Aorta (tissue), 5 donors: ENCODE measurements around the gene ETV6. TPM values are rescaled to one million over a fixed set of nuclear protein-coding genes. Genes with fewer than 3 reads are reported as not detected.
A peak's percentile ranks its signal among the peaks of the same experiment; 100 is the strongest.

Source experiments
- ATAC-seq: fragments of 200-7000 bp; cut with Tn5 transposase; one replicate; pipeline ENCODE4 v1.9.1; 2022; ENCODE audit warnings: moderate library complexity; ENCODE audit not compliant: low FRiP score
- DNase-seq, 2 donors: peaks; one replicate each; pipeline ENCODE4 v3.0.0-alpha.2; 2020
- H3K27ac ChIP-seq, 2 donors: one replicate each; pipeline ENCODE4 v1.5.1; 2013; ENCODE audit warnings: low read length in 2 of 2, mild to moderate bottlenecking in 2 of 2, moderate library complexity in 2 of 2, control low read depth in 1 of 2, inconsistent platforms in 1 of 2, low read depth in 1 of 2
- H3K27me3 ChIP-seq, 2 donors: one replicate each; pipeline ENCODE4 v1.6.1; 2013; ENCODE audit warnings: control low read depth in 1 of 2, low read length in 1 of 2, mild to moderate bottlenecking in 1 of 2, moderate library complexity in 1 of 2; ENCODE audit not compliant: insufficient read depth in 2 of 2, control insufficient read depth in 1 of 2
- H3K36me3 ChIP-seq, 2 donors: one replicate each; pipeline ENCODE4 v1.6.1; 2013; ENCODE audit warnings: control low read depth in 1 of 2, low read length in 1 of 2, mild to moderate bottlenecking in 1 of 2; ENCODE audit not compliant: insufficient read depth in 2 of 2, control insufficient read depth in 1 of 2
- H3K4me1 ChIP-seq, 2 donors: one replicate each; pipeline ENCODE4 v1.6.1; 2013; ENCODE audit warnings: low read length in 2 of 2, control low read depth in 1 of 2, mild to moderate bottlenecking in 1 of 2, moderate library complexity in 1 of 2; ENCODE audit not compliant: insufficient read depth in 2 of 2, control insufficient read depth in 1 of 2
- H3K4me3 ChIP-seq, 2 donors: one replicate each; pipeline ENCODE4 v1.5.1; 2013; ENCODE audit warnings: low read length in 2 of 2, control low read depth in 1 of 2, mild to moderate bottlenecking in 1 of 2
- H3K9me3 ChIP-seq: one replicate; pipeline ENCODE4 v1.6.1; 2013; ENCODE audit warnings: mild to moderate bottlenecking, low read length; ENCODE audit not compliant: control insufficient read depth
- WGBS, 2 donors: extraction: QIAGEN DNeasy Blood & Tissue Kit; methylation state at CpG; one replicate each; pipeline ENCODE4 v1.1.7; 2013; 5-methylcytosine and 5-hydroxymethylcytosine counted together
- intact Hi-C, 2 donors: fragments of 100-400 bp; cut with DNase I; formaldehyde crosslinking; loops; one replicate each; pipeline versions ENCODE4 v1.14.2 to v1.15.0; 2022
- polyA plus RNA-seq, 2 donors: library from polyadenylated mRNA; stranded (reverse); fragments of 200-250 nt; gene quantifications; one replicate each; pipeline ENCODE4 v1.2.3, GENCODE V29; 2013
- total RNA-seq, 2 donors: library from RNA; stranded (reverse); fragmentation: NEBNext Ultra II Directional; extraction: Animal tissue kit (Norgen Biotek cat#: 25700); gene quantifications; one replicate each; pipeline ENCODE4 v1.2.1, GENCODE V29; 2021
- donor health status: healthy with polysubstance abuse.
- donor health status: Bipolar disorder and iron deficiency.
- donor health status: DM: no; HTN: no; CAD: no.
- donor health status: DM: no; HTN: no; CAD: no.
- donor health status: DM: yes; HTN: yes; CAD: no.

ETV6 gene
- total and polyA plus RNA-seq, 4 donors: 6.9 to 113 (median 46.7) TPM

DNA sequence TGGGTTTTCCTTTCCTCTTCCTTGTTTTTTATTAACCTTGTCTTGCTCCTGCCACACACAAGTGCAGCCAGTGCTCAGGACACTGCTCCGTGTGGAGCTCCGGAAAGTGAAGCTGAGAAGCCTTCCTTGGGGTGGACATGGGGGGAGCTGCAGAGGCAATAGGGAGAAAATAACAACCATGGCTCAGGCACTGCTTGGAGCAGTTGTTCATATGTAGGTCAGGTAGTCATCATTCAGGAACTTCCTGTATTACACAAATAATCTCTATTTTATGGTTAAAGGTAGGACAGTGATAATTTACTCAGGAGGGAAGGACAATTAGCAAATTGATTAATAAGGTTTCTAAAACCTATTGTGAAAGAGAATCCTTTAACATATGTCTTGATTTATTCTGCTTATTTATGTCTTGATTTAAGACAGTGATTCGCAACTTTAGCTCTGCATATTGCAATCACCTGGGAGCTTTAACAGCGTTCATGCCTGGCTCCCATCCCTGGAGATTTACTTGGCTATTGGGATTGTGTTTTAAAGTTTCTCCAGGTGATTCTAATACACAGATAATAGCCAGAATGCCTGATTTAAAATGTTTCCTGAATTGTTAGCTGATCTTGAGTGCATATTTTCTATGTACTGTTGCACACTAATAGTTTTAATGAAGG is 92.1 kb downstream of the ETV6 start:
- no peak overlapping the region for H3K4me3 ChIP-seq
- peaks cover 3 to 10% of the 10 kb centered on the region in 2 donors for H3K4me1 ChIP-seq
- no peaks in the 10 kb centered on the region for H3K36me3 ChIP-seq
- H3K9me3 ChIP-seq: no peaks in the 10 kb centered on the region
- H3K27me3 ChIP-seq: no peaks in the 10 kb centered on the region
- intact Hi-C loops: no loop called here
- no peak overlapping the region for H3K27ac ChIP-seq
- DNase-seq (no peak), ATAC-seq (no peak)
- 79% methylated on average over 4 of the region's 4 CpGs for WGBS, 2 donors

DNA sequence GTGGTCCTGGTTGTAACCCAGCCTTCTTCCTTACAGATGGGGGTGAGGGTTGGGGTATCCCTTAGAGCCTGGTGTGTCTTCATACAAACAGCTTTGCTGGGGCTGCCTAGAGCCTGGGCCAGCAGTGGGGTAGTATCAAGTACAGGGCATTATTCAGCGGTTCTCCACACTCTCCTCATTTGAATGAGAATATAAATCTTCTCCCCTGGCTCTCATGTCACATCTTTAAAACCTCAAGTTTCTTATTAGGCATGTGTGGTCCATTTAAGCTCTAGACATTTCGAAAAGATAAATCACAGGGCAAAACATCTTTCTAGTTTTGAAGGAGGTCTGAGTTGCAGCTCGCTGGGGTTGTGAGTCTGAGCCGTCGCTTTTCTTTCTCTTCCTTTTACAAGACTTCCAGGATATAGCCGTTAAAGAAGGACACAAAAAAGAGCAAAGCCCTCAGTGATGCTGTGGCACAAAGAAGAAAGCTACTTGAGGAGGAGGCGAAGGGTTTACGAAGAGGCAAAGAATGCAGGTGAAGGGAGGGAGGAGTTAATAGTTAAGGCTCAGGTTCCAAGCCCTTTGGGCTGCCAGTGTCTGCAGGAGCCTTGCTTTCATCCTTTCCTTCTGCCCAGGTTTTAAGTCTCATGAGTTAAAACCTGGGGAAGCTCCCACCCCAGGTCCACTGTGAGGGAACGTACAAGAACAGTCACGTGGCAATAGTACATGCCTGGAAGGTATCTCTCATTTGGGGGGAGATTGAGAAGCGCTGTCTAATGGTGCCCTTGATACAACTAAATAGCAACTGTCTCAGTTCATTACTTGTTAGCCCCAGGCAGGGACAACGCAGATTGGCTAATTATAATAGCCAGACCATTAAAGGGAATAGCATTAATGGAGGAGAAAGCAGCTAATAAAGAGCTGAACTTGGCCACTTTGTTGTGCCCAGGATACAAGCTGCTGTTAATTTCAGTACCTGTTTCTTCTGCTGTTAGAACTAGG is 94.2 kb downstream of the ETV6 start:
- no peak overlapping the region for H3K27ac ChIP-seq
- 78 to 79% methylated on average over 12 of the region's 12 CpGs for WGBS, 2 donors
- ATAC-seq: no peak
- no peak overlapping the region for H3K4me3 ChIP-seq
- H3K27me3 ChIP-seq: no peaks in the 10 kb centered on the region
- DNase-seq: no peak
- intact Hi-C loops: no loop called here
- no peaks in the 10 kb centered on the region for H3K36me3 ChIP-seq
- H3K9me3 ChIP-seq: no peaks in the 10 kb centered on the region
- H3K4me1 ChIP-seq: peaks cover 5 to 7% of the 10 kb centered on the region in 2 donors

DNA sequence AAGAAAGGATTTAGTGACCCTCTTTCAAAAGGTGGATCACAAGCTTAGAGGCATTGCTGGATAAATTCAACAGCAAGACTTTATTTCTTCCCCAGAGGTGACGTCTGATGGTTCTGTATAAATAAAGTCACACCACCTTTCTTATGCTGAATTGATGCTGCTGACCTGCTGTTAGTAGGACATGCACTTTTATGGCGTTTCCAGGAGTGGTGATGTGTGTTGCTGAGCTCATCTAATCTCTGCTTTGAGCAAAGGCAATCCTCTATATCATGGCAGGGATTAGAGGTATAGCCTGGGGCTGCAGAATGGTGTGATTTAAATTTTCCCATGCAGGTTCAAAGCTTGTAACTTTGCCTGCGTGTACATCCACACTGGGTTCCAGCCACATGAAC is 94.9 kb downstream of the ETV6 start:
- WGBS, 2 donors: 86 to 91% methylated on average over 3 of the region's 3 CpGs
- H3K4me1 ChIP-seq: peaks cover 5 to 7% of the 10 kb centered on the region in 2 donors
- no peaks in the 10 kb centered on the region for H3K9me3 ChIP-seq
- DNase-seq (no peak), ATAC-seq (no peak)
- no peak overlapping the region for H3K27ac ChIP-seq
- H3K36me3 ChIP-seq: no peaks in the 10 kb centered on the region
- H3K27me3 ChIP-seq: no peaks in the 10 kb centered on the region
- intact Hi-C loops: no loop called here
- no peak overlapping the region for H3K4me3 ChIP-seq

DNA sequence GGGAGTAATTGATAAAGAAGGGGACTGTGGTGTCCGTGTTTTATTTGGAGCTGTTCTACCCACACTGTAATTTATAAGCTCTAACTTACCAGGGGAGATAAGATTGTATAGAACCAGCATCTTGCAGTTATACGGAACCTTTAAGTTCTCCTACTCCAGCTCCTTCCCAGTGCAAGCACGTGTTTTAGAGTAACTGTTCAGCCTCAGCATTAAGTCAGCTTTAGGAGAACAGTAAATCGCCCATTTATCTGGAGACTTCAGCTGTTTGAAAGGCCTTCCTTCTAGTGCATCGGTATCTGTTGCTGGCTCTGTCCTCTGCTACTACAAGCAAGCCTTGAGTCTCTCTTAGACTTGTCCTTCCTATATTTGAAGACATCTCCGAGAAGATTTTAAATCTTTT is 95.6 kb downstream of the ETV6 start:
- no peaks in the 10 kb centered on the region for H3K36me3 ChIP-seq
- intact Hi-C loops: no loop called here
- no peaks in the 10 kb centered on the region for H3K9me3 ChIP-seq
- no peak for DNase-seq
- no peaks in the 10 kb centered on the region for H3K27me3 ChIP-seq
- no peak overlapping the region for H3K27ac ChIP-seq
- peaks cover 2% of the 10 kb centered on the region in 2 donors for H3K4me1 ChIP-seq
- ATAC-seq: no peak
- no peak overlapping the region for H3K4me3 ChIP-seq
- 87 to 91% methylated on average over 6 of the region's 6 CpGs for WGBS, 2 donors

DNA sequence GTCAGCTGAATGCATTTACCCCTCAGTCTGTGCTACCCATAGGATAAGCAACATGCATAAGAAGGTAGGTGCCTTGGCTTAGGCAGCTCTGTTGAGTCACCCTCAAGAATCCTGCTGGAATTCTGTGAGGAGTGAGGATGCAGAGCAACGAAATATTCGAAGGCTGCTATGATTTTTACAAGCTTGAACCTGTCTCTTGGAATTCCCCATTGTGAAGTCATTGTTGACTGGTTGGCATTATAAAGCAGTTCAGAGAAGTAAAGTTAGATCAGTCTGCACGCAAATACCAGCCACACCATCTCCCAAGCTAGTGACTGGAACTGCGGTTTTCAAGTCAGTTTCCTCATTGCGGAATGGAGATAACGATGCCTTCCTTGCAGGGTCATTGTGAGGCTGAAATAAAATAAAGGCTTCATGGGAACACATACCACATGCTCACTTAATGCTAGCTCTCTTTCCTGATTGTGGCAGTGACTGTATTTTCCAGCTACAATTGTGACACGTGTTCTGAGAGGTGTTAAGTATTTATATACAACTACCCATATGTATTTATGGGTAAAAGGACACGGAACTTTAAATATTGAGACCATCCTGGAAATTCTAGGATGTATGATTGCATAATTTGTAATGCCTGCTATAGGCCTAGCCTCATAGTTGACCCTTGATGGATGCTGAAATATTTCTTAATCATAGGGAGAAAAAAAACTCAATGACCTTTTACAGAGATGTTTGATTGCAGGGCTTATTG is 96.7 kb downstream of the ETV6 start:
- no peaks in the 10 kb centered on the region for H3K27me3 ChIP-seq
- H3K4me1 ChIP-seq: peaks cover 1 to 2% of the 10 kb centered on the region in 2 donors
- intact Hi-C loops: no loop called here
- 51 to 53% methylated on average over 8 of the region's 8 CpGs for WGBS, 2 donors
- no peaks in the 10 kb centered on the region for H3K9me3 ChIP-seq
- DNase-seq: no peak
- no peaks in the 10 kb centered on the region for H3K36me3 ChIP-seq
- peak; percentile 17 for ATAC-seq
- H3K27ac ChIP-seq: peak overlapping the region in 1 of 2 donors; percentile 6
- no peak overlapping the region for H3K4me3 ChIP-seq

DNA sequence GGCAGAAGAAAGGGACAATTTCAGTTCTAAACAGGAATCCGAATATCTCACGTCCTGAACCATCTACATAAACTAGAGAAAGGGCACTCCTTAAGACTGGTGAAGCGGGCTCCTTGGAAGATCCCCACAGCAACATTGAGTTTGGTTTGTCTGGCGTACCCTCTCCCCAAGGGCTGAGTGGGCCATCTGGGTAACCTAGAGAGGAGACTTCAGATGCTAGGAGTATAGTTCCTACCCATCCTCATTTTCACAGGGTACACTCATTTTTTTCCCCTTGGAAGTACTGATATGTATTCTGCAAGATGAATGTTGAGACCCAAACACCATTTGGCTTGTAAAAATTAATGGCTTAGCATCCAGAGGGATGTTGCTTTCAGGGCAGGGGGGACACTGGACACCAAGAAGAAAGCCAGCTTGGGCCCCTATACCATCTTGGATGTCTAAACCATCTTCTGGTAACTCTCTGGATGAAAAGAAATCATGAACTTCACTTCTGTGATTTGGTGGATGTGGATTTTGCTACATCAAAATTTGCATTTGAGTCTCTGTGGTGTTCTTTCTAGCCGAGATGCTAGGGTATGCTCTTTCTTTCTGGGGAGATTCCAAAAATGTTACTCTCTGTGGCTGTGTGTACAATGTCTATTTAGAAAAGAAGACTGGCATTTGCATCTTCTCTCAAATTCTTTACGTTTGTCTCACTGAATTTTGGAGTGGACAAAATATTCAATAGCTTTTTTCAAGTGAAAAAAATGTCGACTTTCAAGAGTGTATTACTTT is 97.7 kb downstream of the ETV6 start:
- 89 to 90% methylated on average over 7 of the region's 7 CpGs for WGBS, 2 donors
- Histone ChIP-seq H3K4me3 (no peak overlapping the region), H3K27me3 (no peaks in the 10 kb centered on the region), H3K4me1 (peaks cover 0 to 2% of the 10 kb centered on the region in 2 donors), H3K9me3 (no peaks in the 10 kb centered on the region), H3K36me3 (no peaks in the 10 kb centered on the region), H3K27ac (no peak overlapping the region)
- intact Hi-C loops: no loop called here
- ATAC-seq (no peak), DNase-seq (no peak)

DNA sequence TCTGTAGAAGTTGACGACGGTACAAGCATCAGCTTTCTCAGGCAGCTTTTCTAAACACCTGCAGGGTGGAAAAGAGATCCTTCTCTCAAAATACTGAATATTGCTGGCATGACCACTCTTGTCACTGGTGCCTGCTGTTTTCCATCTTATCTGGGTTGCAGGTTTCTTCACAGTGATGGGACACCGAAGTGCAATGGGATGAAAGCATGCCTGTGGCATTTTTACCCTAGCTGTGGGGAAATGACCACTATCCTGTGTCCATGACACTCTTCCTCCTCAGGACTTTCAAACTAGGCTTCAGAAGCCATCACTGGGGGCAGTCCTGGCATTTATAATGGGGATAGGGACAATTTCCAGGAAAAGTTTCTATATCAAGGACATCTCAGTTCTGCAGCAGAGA is 98.5 kb downstream of the ETV6 start:
- Histone ChIP-seq H3K9me3 (no peaks in the 10 kb centered on the region), H3K36me3 (no peaks in the 10 kb centered on the region), H3K27me3 (no peaks in the 10 kb centered on the region), H3K4me1 (peaks cover 0 to 3% of the 10 kb centered on the region in 2 donors), H3K4me3 (no peak overlapping the region), H3K27ac (no peak overlapping the region)
- DNase-seq (no peak), ATAC-seq (no peak)
- WGBS, 2 donors: 89 to 90% methylated on average over 3 of the region's 3 CpGs
- intact Hi-C loops: no loop called here

DNA sequence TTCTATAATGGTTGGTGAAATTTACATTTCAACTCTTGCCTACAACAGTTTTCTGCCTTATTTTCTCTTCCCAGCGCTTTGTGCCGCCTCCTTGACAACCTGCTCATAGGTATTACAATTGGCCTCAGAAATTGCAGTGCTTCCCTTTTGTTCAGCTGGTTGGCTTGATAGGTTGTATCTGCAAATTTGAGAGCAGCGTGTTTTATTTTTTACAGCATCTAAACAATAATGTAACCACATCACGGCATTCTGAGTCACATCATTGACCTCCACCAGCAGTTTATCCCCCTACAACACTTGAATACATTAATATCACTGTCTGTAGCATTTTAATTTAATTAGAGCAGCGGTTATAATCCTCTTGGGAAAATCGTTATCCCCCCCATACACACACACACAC is 99.4 kb downstream of the ETV6 start:
- Histone ChIP-seq H3K27ac (no peak overlapping the region), H3K27me3 (no peaks in the 10 kb centered on the region), H3K4me1 (peaks cover 4 to 8% of the 10 kb centered on the region in 2 donors), H3K9me3 (no peaks in the 10 kb centered on the region), H3K4me3 (no peak overlapping the region), H3K36me3 (no peaks in the 10 kb centered on the region)
- no peak for ATAC-seq
- intact Hi-C loops: no loop called here
- no peak for DNase-seq
- WGBS, 2 donors: 94 to 95% methylated on average over 6 of the region's 6 CpGs
